Type B pancreatic cell (in vitro differentiated cells): ENCODE data around the gene NALCN. TPM values are rescaled to one million over a fixed set of nuclear protein-coding genes. Genes with fewer than 3 reads are reported as not detected.

Source experiments
- DNase-seq: peaks from one replicate; pipeline ENCODE4 v3.0.0; 2021; ENCODE audit warnings: mixed read lengths; ENCODE audit not compliant: unreplicated experiment; ENCODE audit errors: extremely low spot score
- H3K27ac Mint-ChIP-seq: 2 replicates; pipeline ENCODE4 v1.8.0; 2021; ENCODE audit warnings: mild to moderate bottlenecking, mixed read lengths
- H3K27me3 Mint-ChIP-seq: 2 replicates; pipeline ENCODE4 v1.8.0; 2021; ENCODE audit warnings: mixed read lengths
- H3K36me3 Mint-ChIP-seq: 2 replicates; pipeline ENCODE4 v1.8.0; 2021; ENCODE audit warnings: mixed read lengths
- H3K4me1 Mint-ChIP-seq: one replicate; pipeline ENCODE4 v1.8.0; 2021; ENCODE audit warnings: mixed read lengths; ENCODE audit not compliant: unreplicated experiment
- H3K4me3 Mint-ChIP-seq: 2 replicates; pipeline ENCODE4 v1.8.0; 2021; ENCODE audit warnings: mild to moderate bottlenecking, mixed read lengths
- H3K9me3 Mint-ChIP-seq: 2 replicates; pipeline ENCODE4 v1.8.0; 2021; ENCODE audit warnings: mixed read lengths
- total RNA-seq: library from RNA; stranded (reverse); gene quantifications from 2 replicates; pipeline ENCODE4 v1.2.1, GENCODE V29; 2021; ENCODE audit warnings: low replicate concordance
- TF ChIP-seq, protein P1 (sequence below): fragments of 200-600 bp; sonication (generic); conservative IDR thresholded peaks from 2 replicates; pipeline ENCODE4 v1.5.0; 2021; ENCODE audit warnings: antibody characterized with exemption, mild to moderate bottlenecking

Gene NALCN
- total RNA-seq, 1 donor from 2014 or later, result 0.70 TPM

DNA sequence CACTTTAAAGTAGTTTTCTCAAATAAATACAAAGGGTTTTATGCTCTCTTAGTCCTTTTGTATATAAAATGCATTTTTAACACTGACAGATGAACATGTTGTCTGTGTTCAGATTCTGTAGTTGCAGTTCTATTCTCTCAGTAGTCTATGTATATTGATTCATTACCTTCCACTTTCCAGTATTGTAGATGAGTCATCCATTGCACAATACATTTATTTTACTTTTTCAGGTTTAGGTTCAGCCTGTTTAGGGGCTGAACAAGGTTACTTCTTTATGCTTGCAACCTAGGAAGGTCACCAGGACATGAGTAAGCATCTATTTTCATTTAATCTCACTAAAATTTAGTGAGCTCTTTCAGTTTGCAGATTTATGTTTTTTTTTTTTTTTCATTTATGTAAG is 173.6 kb downstream of the NALCN start:
- H3K36me3 Mint-ChIP-seq, result no peaks in the 10 kb centered on the region
- H3K4me3 Mint-ChIP-seq, result no peak overlapping the region
- DNase-seq, result no peak
- H3K4me1 Mint-ChIP-seq, result peaks cover 12% of the 10 kb centered on the region
- TF ChIP-seq, protein P1, sequence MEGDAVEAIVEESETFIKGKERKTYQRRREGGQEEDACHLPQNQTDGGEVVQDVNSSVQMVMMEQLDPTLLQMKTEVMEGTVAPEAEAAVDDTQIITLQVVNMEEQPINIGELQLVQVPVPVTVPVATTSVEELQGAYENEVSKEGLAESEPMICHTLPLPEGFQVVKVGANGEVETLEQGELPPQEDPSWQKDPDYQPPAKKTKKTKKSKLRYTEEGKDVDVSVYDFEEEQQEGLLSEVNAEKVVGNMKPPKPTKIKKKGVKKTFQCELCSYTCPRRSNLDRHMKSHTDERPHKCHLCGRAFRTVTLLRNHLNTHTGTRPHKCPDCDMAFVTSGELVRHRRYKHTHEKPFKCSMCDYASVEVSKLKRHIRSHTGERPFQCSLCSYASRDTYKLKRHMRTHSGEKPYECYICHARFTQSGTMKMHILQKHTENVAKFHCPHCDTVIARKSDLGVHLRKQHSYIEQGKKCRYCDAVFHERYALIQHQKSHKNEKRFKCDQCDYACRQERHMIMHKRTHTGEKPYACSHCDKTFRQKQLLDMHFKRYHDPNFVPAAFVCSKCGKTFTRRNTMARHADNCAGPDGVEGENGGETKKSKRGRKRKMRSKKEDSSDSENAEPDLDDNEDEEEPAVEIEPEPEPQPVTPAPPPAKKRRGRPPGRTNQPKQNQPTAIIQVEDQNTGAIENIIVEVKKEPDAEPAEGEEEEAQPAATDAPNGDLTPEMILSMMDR, result no peak
- H3K27me3 Mint-ChIP-seq, result no peaks in the 10 kb centered on the region
- no peaks in the 10 kb centered on the region for H3K9me3 Mint-ChIP-seq
- no peak overlapping the region for H3K27ac Mint-ChIP-seq

DNA sequence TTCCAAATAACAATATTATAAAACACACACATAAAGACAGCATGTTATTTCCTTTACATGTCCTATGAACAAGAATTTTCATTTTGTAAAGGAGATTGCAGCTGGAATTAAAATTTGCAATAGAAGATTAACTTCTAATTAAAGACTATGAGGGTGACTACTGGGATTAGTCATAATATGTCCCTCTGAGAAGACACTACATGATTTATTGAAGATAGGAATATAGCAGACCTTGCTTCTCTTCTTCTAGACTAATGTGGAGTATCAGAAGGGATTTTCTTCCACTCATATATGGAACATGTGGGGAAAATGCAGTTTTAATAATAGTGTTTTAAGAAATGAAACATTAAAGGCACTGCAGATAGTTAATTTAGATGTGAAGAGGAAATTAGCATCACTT is 177.8 kb downstream of the NALCN start:
- no peaks in the 10 kb centered on the region for H3K27me3 Mint-ChIP-seq
- TF ChIP-seq, protein P1, result no peak
- no peak overlapping the region for H3K27ac Mint-ChIP-seq
- no peaks in the 10 kb centered on the region for H3K36me3 Mint-ChIP-seq
- H3K4me1 Mint-ChIP-seq, result no peaks in the 10 kb centered on the region
- no peak for DNase-seq
- H3K4me3 Mint-ChIP-seq, result no peak overlapping the region
- no peaks in the 10 kb centered on the region for H3K9me3 Mint-ChIP-seq

DNA sequence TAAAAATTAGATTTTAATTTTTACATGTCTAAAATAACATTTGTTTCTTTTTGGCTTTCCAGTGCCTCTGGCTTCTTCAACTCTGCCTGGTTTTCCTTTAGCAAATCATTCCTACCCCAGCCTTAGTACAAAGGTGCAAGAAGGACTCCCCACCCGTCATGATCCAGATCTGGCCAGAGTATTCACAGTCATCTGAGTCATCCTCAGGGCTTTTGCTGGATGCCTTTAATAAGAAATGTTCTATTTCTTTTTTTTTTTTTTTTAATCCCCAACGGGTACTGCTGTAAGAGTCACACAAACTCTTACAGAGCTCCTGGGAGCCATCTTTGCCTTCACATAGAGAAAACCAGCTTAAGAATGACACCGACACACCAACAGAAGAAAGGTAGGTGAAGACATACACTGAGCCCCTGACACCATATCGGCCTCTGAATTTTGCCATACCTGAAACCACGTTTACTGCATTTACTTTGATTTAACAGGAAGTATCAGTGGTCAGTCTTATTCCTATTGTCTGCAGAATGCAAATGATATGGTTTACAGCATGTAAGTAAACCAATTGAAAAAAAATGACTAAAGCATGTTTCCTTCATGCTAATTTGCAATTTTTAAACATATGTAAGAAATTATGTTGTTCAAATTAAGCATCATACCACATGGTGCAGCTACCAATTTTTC is 184.4 kb downstream of the NALCN start:
- H3K9me3 Mint-ChIP-seq, result peaks cover 3% of the 10 kb centered on the region
- H3K4me3 Mint-ChIP-seq, result no peak overlapping the region
- no peak overlapping the region for H3K27ac Mint-ChIP-seq
- no peak for DNase-seq
- H3K36me3 Mint-ChIP-seq, result no peaks in the 10 kb centered on the region
- TF ChIP-seq, protein P1, result no peak
- no peaks in the 10 kb centered on the region for H3K4me1 Mint-ChIP-seq
- no peaks in the 10 kb centered on the region for H3K27me3 Mint-ChIP-seq

DNA sequence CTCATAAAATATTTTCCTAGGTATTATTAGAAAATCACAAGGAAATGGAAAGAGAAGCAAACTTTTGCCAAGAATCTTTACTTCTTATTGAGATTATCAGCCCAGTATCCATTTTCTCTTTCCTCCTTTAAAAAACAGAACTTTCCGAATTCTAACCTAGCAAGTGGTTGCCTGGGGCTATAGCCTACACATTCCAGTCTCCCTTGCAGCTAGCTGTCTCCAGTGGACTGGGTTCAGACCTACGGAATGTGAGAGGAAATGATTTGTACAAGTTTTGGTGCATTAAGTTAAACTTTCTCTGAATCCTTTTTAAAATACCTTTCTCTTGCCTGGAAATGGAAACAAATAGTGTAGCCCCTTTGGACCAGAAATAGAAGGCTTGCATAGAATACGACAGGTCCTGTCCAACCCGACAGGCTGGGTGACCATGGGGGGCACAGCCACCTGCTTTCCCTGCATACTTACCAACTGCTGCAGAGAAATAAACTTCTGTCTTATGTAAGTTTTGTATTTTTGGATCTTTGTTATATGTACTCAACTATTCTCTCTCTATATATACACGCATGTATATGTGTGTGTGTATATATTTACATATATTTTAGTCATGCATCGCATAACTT is 185.9 kb downstream of the NALCN start:
- H3K4me3 Mint-ChIP-seq, result no peak overlapping the region
- DNase-seq, result no peak
- H3K27ac Mint-ChIP-seq, result no peak overlapping the region
- TF ChIP-seq, protein P1, result no peak
- H3K27me3 Mint-ChIP-seq, result no peaks in the 10 kb centered on the region
- H3K36me3 Mint-ChIP-seq, result no peaks in the 10 kb centered on the region
- H3K4me1 Mint-ChIP-seq, result no peaks in the 10 kb centered on the region
- peaks cover 3% of the 10 kb centered on the region for H3K9me3 Mint-ChIP-seq

DNA sequence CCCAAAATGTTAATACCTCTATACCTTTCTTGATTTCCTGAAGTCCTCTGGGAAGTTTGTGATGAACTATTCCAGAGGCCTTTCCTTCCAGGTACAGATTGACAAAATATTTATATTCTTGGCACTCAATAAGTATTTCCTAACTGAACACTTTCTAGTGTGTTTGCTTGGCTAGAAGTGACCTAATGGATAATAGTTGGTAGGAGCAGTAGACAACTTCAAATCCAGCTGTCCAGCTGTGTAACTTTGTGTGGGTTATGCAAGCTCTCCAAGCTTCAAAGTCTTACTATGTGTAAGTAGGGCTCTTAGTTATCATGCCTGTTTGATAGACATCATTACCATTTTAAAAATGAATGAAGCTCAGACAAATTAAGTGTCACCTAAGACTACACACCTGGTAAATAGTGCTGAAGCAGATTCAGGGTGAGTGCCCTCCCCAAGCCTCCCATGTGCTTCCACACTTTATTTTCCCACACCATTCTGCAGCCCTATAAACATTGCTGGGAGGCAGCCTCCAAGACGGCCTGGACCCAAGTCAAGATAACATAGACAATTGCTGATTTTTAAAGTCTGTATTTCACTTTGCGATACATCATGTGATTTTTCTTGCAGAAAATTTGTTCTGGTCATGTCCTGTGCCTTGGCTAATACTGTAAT is 196.6 kb downstream of the NALCN start:
- Mint-ChIP-seq H3K4me1 (no peaks in the 10 kb centered on the region), H3K4me3 (no peak overlapping the region), H3K27ac (no peak overlapping the region), H3K36me3 (no peaks in the 10 kb centered on the region), H3K27me3 (no peaks in the 10 kb centered on the region), H3K9me3 (no peaks in the 10 kb centered on the region)
- no peak for DNase-seq
- TF ChIP-seq, protein P1, result no peak
